OCI-LY7 (cell line): ENCODE results near the gene FAM110C. TPM values are rescaled to one million over a fixed set of nuclear protein-coding genes. Genes with fewer than 3 reads are reported as not detected.
"Not testable (repeated sequence)": the region's sequence is repeated elsewhere in the genome, so short reads cannot be mapped to it uniquely, and the experiment has no call there.

Source experiments
- BruUV-seq: library from RNA; stranded (reverse); fragments of 400-500 nt; replicated peaks from 2 replicates; lab custom pipeline; 2021; lab: Mats Ljungman, UMichigan
- CTCF ChIA-PET: fragments of 300-600 bp; sonication (Branson Sonifier 250); formaldehyde crosslinking; loops from one replicate; lab custom pipeline; 2022; ENCODE audit warnings: antibody characterized with exemption; ENCODE audit not compliant: unreplicated experiment; lab: Charles Lee
- POLR2A ChIA-PET: fragments of 300-600 bp; sonication (Branson Sonifier 250); formaldehyde crosslinking; loops from one replicate; lab custom pipeline; 2022; ENCODE audit warnings: antibody characterized with exemption; lab: Charles Lee
- DNase-seq: peaks from one replicate; pipeline ENCODE4 v3.0.0-alpha.2; 2015; ENCODE audit warnings: low spot score
- H2AFZ ChIP-seq: fragments of 200-600 bp; sonication (generic), shearing (Covaris generic); 2 replicates; pipeline ENCODE4 v1.6.1; 2014; ENCODE audit warnings: mild to moderate bottlenecking, antibody characterized with exemption, low read length, moderate library complexity
- H3K27ac ChIP-seq: fragments of 200-600 bp; sonication (generic); 2 replicates; pipeline ENCODE4 v1.5.1; 2014; ENCODE audit warnings: mixed run types, low read depth, mild to moderate bottlenecking, moderate library complexity, low read length, inconsistent platforms; ENCODE audit not compliant: poor library complexity, severe bottlenecking
- H3K36me3 ChIP-seq: fragments of 200-600 bp; sonication (generic); 2 replicates; pipeline ENCODE4 v1.6.1; 2014; ENCODE audit warnings: mild to moderate bottlenecking, antibody characterized with exemption, low read length, moderate library complexity, mixed read lengths; ENCODE audit not compliant: insufficient read depth
- H3K4me1 ChIP-seq: fragments of 200-600 bp; sonication (generic); 2 replicates; pipeline ENCODE4 v1.5.1; 2014; ENCODE audit warnings: mild to moderate bottlenecking, low read length; ENCODE audit not compliant: insufficient read depth, poor library complexity, severe bottlenecking
- H3K4me2 ChIP-seq: fragments of 200-600 bp; sonication (generic); 2 replicates; pipeline ENCODE4 v1.6.1; 2014; ENCODE audit warnings: mild to moderate bottlenecking, low read length
- H3K4me3 ChIP-seq: fragments of 200-600 bp; sonication (generic); 2 replicates; pipeline ENCODE4 v1.5.1; 2014; ENCODE audit warnings: mild to moderate bottlenecking, low read depth, low read length; ENCODE audit not compliant: poor library complexity, severe bottlenecking
- H3K79me2 ChIP-seq: fragments of 200-600 bp; sonication (generic); 2 replicates; pipeline ENCODE4 v1.6.1; 2016; ENCODE audit warnings: low read depth, mild to moderate bottlenecking, low read length, moderate library complexity, mixed read lengths; ENCODE audit not compliant: insufficient read depth
- H3K9me2 ChIP-seq: fragments of 200-600 bp; sonication (generic); 2 replicates; pipeline ENCODE4 v1.6.1; 2016; ENCODE audit warnings: mild to moderate bottlenecking, low read length, mixed read lengths; ENCODE audit not compliant: insufficient read depth
- H3K9me3 ChIP-seq: fragments of 200-600 bp; sonication (generic); 2 replicates; pipeline ENCODE4 v1.6.1; 2014; ENCODE audit warnings: mild to moderate bottlenecking, mixed run types, low read length, mixed read lengths
- H4K20me1 ChIP-seq: fragments of 200-600 bp; sonication (generic); 2 replicates; pipeline ENCODE4 v1.6.1; 2014; ENCODE audit warnings: mild to moderate bottlenecking, antibody characterized with exemption, low read length, moderate library complexity, mixed read lengths; ENCODE audit not compliant: insufficient read depth
- CTCF ChIP-seq: fragments of 200-600 bp; sonication (generic); conservative IDR thresholded peaks from 2 replicates; pipeline ENCODE4 v1.5.1; 2014; ENCODE audit warnings: mild to moderate bottlenecking, antibody characterized with exemption, low read length, moderate library complexity, mixed read lengths
- EZH2phosphoT487 ChIP-seq: fragments of 200-600 bp; sonication (generic); IDR thresholded peaks from 2 replicates; pipeline ENCODE4 v1.6.1; 2018; ENCODE audit warnings: low read depth, borderline replicate concordance, mild to moderate bottlenecking, mixed run types, antibody characterized with exemption, low read length, moderate library complexity, mixed read lengths
- intact Hi-C: fragments of 100-400 bp; cut with micrococcal nuclease; formaldehyde crosslinking; loops from one replicate; pipeline ENCODE4 v1.10.0; 2022; ENCODE audit not compliant: unreplicated experiment
- total RNA-seq, 2 experiments: library from RNA; depleted of rRNA in 1 of 2; stranded (reverse); fragments of >200 nt in 1 of 2; shearing (Covaris generic) in 1 of 2; gene quantifications; 2 replicates each; pipeline ENCODE4 v1.2.3, GENCODE V29; 2014 to 2022

The FAM110C gene
- total RNA-seq, 2 experiments from 2014 or later, result not detected

GRCh38 chr2:25543-25942 lies 20.8 kb downstream of the FAM110C start:
- ChIA-PET CTCF (no interaction called here), POLR2A (no interaction called here)
- H3K9me2 ChIP-seq, result no peaks in the 10 kb centered on the region
- H3K27ac ChIP-seq, result no peak overlapping the region
- H3K4me1 ChIP-seq, result no peaks in the 10 kb centered on the region
- no peak overlapping the region for H3K4me2 ChIP-seq
- intact Hi-C loops, result no loop called here
- TF ChIP-seq CTCF (no peak), EZH2phosphoT487 (no peak)
- no peak for DNase-seq
- no peak overlapping the region for H2AFZ ChIP-seq
- no peaks in the 10 kb centered on the region for H4K20me1 ChIP-seq
- no peaks in the 10 kb centered on the region for H3K36me3 ChIP-seq
- H3K4me3 ChIP-seq, result no peak overlapping the region
- H3K79me2 ChIP-seq, result no peaks in the 10 kb centered on the region
- BruUV-seq, result no TSS peak
- H3K9me3 ChIP-seq, result no peaks in the 10 kb centered on the region

- H3K9me2 ChIP-seq, CTCF ChIA-PET, H3K4me1 ChIP-seq, H3K4me3 ChIP-seq, DNase-seq, POLR2A ChIA-PET, H3K4me2 ChIP-seq, BruUV-seq, H3K9me3 ChIP-seq, H3K36me3 ChIP-seq, H3K79me2 ChIP-seq, intact Hi-C loops, H3K27ac ChIP-seq, H4K20me1 ChIP-seq, H2AFZ ChIP-seq: not testable (repeated sequence)
Measured at GRCh38 chr2:24591-24990, 21.7 kb downstream of the FAM110C start.

- TF ChIP-seq EZH2phosphoT487, result no peak
- TF ChIP-seq CTCF, result no peak
- no peak overlapping the region for H3K4me3 ChIP-seq
- H3K9me3 ChIP-seq, result no peaks in the 10 kb centered on the region
Measured at GRCh38 chr2:24107-24506, 22.2 kb downstream of the FAM110C start.

More at GRCh38 chr2:24107-24506, 22.2 kb downstream of the FAM110C start:
- Histone ChIP-seq H3K9me2 (no peaks in the 10 kb centered on the region), H2AFZ (no peak overlapping the region), H3K4me2 (no peak overlapping the region), H3K4me1 (no peaks in the 10 kb centered on the region), H3K36me3 (no peaks in the 10 kb centered on the region), H4K20me1 (no peaks in the 10 kb centered on the region), H3K27ac (no peak overlapping the region), H3K79me2 (no peaks in the 10 kb centered on the region)
- intact Hi-C loops, result no loop called here
- no peak for DNase-seq
- ChIA-PET POLR2A (no interaction called here), CTCF (no interaction called here)
- BruUV-seq, result no TSS peak
